HG03571 (cell line): ENCODE results near the gene GIGYF2.
A peak's percentile ranks its signal among the peaks of the same experiment; 100 is the strongest.

Experiments used
- ATAC-seq: cut with Tn5 transposase; IDR thresholded peaks from one replicate; pipeline ENCODE4 v1.9.1; 2021; ENCODE audit not compliant: unreplicated experiment

Gene GIGYF2

DNA sequence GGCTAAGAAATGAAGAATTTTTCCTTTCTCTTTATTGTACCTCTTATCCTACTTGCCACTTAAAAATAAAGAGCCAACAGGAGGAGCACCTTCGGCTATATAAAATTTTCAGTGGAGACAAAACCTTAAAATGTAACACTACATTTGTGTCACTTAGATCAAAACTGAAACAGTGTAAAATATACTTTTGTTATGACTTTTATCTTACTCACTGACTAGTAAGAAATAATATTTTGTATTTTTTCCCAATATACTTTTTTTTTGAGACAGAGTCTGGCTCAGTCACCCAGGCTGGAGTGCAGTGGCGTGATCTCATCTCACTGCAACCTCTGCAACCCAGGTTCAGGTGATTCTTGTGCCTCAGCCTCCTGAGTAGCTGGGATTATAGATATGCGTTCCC, 50.9 kb downstream of the GIGYF2 start:
- no peak for ATAC-seq

GRCh38 chr2:232749331-232749730, 52.2 kb downstream of the GIGYF2 start:
- ATAC-seq = no peak

DNA sequence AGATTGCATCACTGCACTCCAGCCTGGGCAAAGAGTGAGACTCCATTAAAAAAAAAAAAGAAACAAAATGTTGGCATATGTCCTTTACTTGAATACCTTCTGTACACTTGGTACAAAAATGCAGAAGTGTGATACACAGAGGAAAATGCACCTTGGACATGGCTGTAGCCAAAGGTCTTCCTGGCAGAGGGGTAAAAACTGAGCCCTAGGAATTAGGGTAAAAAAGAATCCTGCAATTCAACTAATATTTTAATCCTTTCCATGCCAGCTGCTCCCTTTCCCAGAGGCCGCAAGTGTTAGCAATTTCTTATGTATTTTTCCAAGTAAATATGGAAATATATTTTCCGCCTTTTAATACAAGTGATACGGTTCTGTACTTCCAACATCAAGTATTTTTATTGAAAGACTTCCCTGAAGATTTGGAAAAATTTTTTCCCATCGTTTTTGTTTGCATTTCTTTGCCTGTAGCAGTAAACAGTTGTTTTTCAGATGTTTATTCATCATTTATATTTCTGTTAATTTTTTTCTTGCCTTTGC, 53.1 kb downstream of the GIGYF2 start:
- ATAC-seq = no peak

GRCh38 chr2:232757905-232758304, 60.8 kb downstream of the GIGYF2 start:
- ATAC-seq = no peak

DNA sequence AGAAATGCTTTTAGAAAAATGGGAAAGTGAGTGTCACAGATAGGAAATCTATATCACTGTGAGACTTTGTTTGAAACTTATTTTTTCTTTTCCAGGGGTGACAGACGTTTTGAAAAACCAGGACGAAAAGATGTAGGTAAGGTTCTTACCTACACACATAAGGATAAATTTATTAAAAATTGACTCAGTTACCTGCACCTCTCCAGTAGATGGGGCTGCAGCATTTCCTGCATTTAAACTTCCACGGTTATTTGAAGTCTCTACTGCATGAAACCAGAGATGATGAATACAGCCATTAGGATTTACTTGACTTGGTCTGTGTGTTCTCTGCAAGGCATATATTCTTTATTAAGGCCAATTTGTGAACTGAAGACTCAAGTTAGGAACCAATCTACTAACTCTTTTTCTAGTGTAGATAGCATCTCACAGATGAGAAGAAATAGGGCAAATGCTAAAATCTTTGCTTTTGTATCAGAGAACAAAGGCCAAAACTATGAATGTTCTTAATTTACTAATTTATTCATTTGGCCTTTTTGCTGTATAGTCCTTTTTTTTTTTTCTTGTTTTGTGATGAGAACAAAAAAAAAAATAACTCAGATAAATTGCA, 64.3 kb downstream of the GIGYF2 start:
- ATAC-seq = no peak

DNA sequence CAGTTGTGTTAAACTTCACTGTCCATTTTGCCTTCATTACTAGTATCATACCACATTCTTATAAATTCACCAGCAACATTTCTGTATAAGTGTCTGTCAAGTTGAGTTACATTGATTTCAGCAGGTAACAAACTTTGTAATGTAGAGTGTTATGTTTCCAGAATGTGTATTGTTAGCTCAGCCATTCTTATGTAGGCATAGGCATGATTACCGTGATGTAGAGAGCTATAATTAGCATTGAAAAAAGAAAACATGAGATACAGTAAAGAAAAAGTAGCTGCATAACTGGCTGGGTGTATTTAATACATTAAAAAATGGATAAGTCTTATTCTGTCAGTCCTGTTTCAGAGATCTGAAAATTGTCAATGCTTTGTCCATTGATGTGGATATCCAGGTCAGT, 70.7 kb downstream of the GIGYF2 start:
- no peak for ATAC-seq

DNA sequence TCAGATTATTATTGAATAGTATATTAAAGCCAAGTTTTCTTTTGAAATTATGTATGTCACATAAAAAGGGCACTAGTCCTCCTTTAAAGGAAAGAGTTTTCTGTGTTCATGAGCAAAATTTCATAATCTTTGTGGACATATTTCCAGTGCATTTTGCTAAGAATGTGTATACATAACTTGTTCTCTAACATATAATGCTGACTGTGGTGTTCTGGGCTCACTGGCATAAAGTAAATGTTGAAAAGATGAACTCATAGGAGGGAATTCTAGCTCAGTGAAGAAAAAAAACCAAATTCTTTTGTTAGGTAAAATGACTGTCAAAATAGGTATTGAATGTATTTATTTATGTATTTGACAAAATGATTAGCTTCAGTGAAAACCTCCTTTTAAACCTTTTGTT, 73.1 kb downstream of the GIGYF2 start:
- no peak for ATAC-seq

DNA sequence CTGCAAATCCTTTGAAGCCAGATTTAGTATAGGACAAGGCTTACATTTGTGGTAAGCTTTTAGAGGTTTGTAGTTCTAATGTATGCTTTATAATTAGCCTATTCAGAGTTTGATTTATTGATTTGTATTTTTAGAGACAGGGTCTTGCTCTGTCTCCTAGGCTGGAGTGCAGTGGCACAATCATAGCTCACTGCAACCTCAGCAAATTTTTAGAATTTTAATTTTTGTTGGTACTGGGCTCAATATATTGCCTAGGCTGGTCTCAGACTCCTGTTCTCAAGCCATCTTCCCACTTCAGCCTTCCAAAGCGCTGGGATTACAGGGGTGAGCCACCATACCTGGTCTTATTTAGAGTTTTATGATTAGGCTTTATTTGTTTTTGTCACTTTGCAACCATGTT, 74.7 kb downstream of the GIGYF2 start:
- ATAC-seq = no peak

GRCh38 chr2:232772531-232772930, 75.4 kb downstream of the GIGYF2 start:
- peak; percentile 83 for ATAC-seq

GRCh38 chr2:232773815-232774214, 76.7 kb downstream of the GIGYF2 start:
- ATAC-seq = no peak

GRCh38 chr2:232776435-232776834, 79.3 kb downstream of the GIGYF2 start, which contains the start of gene KCNJ13:
TSS of gene KCNJ13 (minus strand) at chr2:232776565. CDS start at chr2:232771362, 5,203 bp downstream.
- no peak for ATAC-seq

DNA sequence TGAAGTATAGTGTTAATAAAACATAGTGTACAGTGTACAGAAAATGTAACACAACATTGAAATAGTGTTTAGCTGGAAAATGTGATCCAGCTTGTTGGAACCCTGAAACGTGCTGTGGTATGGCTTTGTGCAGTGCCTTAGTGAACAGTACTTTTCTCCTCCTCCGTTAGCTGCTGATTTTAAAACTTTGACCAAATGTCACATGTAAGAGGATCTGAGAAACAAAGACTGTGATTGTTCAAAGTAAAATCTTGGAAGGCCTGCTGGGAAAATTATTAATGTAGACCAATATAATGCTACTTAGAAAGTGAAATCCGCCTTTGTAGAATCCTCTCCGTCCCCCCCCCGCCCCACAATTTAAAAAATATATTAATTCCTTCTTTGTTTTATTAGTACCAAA, 80.1 kb downstream of the GIGYF2 start:
- ATAC-seq = no peak

DNA sequence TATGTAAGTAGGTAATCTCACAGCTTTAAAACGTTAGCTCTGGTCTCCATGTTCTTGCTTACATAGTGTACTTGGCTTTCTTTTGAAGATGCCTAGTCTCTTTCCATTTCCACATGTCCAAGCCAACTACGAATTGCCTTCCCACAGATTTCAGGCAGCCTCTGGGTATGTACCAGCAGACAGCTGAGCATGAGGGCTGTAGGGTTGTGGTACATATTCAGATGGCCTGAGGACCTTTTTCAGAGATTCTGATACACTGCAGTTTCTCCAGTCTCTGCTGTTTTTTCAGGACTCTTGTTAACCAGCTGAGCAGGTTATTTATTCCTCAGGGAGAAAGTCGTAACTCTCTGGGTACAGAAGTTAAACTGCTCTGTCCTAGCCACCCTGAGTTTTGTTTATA, 82.3 kb downstream of the GIGYF2 start:
- ATAC-seq = no peak

GRCh38 chr2:232779934-232780333, 82.8 kb downstream of the GIGYF2 start:
- ATAC-seq = no peak

- peak; percentile 74 for ATAC-seq
Observed at GRCh38 chr2:232781765-232782164, 84.6 kb downstream of the GIGYF2 start.

DNA sequence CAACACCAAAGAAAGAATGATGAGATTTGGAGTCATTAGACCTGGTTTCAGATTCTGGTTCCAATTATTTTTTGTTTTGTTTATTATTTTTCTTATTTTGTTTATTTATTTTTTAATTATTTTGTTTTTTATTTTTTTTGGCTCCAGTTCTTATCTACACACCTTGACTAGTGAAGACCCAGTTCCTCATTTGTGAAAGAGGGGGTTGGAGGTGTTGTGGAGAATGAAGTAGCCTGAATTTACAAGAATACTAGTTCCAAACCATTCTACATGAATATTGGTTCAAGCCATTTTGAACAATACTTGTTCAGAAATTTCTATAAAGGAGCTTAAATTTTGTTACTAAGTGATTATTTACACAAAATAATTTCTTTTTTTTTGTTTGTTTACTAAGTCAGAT, 86.1 kb downstream of the GIGYF2 start:
- no peak for ATAC-seq

DNA sequence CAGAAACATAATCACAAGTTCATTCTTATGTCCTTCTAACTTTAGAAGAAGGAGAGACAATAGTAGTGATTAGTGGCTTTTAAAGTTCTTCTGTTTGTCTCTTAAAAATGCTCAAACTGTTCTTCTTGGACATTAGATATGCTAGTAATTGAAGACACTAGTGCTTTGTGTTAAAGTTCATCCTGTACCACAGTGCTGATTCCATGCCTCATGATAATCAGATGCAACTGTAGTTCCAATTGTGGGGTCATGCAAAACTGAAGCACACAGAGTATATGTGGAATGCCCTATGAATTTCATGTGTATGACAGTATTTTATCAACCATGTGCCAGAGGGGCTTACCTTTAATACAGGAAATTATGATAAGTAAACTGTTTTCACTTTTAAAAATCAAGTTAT, 90.7 kb downstream of the GIGYF2 start:
- no peak for ATAC-seq

DNA sequence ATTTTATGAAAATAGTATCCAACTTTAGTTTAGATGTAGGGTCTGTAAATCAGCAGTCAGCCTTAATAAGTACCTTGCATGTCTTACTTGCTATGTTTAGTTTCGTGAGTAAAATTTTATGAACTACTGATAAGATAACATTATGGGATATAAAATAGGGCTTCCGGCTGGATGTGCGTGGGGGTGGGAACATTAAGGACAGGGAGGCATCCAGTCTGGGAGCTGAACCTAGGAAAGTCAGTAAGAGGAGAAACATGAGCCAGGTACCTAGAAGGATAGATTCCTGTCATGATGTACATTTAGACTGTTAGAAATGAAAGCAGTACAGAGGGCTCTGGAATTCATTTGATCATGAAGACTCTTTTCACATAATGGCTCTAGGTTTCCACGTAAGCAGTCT, 92.0 kb downstream of the GIGYF2 start:
- ATAC-seq = no peak

DNA sequence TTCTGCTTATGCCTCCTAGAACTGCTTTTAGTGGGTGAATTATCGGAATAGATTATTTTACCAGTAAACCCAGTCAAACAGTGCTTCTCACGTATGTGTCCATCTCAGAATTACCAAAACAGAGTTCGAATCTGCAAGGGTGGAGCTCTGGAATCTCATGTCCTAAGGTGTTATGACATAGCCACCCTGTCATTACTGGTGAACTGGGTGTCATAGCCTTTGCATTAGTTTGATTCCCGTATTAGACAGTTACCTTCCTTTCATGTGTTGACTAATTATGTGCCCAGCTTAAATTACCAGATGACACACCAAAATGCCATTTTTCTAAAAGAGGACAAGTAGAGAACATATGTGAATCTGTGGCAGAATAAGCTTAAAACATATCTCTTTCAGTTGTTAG, 94.4 kb downstream of the GIGYF2 start:
- ATAC-seq = no peak

- no peak for ATAC-seq
Observed at GRCh38 chr2:232793271-232793670, 96.1 kb downstream of the GIGYF2 start.

GRCh38 chr2:232794981-232795380, 97.8 kb downstream of the GIGYF2 start:
- no peak for ATAC-seq

DNA sequence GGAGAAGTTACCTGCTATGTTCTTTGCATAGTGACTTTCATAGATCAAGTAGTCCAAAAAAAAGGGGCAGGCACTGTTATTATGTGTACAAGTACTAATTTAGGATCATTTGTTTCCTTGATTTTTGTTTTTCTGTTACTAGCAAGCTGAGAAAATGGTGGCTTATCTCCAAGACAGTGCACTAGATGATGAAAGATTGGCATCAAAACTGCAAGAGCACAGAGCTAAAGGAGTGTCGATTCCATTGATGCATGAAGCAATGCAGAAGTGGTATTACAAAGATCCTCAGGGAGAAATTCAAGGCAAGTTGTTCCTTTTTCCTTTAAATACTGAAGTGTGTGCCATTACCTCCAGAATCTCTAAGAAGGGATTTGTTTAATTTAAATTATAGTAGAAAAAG, 98.8 kb downstream of the GIGYF2 start:
- ATAC-seq = no peak

GRCh38 chr2:232798187-232798586, 101.1 kb downstream of the GIGYF2 start:
- no peak for ATAC-seq
